ENCODE measurements around the gene SCNN1A.

The SCNN1A gene

GRCh38 chr12:6311822-6312528 is 63.4 kb downstream of the SCNN1A start:
- TF ChIP-seq, protein P1, sequence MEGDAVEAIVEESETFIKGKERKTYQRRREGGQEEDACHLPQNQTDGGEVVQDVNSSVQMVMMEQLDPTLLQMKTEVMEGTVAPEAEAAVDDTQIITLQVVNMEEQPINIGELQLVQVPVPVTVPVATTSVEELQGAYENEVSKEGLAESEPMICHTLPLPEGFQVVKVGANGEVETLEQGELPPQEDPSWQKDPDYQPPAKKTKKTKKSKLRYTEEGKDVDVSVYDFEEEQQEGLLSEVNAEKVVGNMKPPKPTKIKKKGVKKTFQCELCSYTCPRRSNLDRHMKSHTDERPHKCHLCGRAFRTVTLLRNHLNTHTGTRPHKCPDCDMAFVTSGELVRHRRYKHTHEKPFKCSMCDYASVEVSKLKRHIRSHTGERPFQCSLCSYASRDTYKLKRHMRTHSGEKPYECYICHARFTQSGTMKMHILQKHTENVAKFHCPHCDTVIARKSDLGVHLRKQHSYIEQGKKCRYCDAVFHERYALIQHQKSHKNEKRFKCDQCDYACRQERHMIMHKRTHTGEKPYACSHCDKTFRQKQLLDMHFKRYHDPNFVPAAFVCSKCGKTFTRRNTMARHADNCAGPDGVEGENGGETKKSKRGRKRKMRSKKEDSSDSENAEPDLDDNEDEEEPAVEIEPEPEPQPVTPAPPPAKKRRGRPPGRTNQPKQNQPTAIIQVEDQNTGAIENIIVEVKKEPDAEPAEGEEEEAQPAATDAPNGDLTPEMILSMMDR (IDR thresholded peaks at IDR 0.05; ENCODE audit: insufficient read depth, low read length, missing control alignments): no peak
- ChIA-PET CTCF (interaction anchor here (1.6 to 3.4 kb wide), 2 partner anchors 11 to 153 kb away, joined by 3 to 12 read pairs; no protein-coding TSS in a partner anchor), POLR2A (no interaction called here)

GRCh38 chr12:6310771-6311610 is 64.4 kb downstream of the SCNN1A start:
- ChIA-PET POLR2A (no interaction called here), CTCF (interaction anchor here (3.4 kb wide), 1 partner anchor 12 kb away, joined by 12 read pairs; no protein-coding TSS in a partner anchor)
- TF ChIP-seq, protein P1 (IDR thresholded peaks at IDR 0.05; ENCODE audit: insufficient read depth, low read length, missing control alignments): no peak
- H3K4me3 ChIP-seq (ENCODE audit: low read depth, low read length): peak overlapping the region; percentile 20
- DNase-seq (ENCODE audit: low read depth, low spot score): no peak

More at GRCh38 chr12:6311822-6312528, 63.4 kb downstream of the SCNN1A start:
- DNase-seq (ENCODE audit: low read depth, low spot score): no peak
- H3K4me3 ChIP-seq (ENCODE audit: low read depth, low read length): no peak overlapping the region

DNA sequence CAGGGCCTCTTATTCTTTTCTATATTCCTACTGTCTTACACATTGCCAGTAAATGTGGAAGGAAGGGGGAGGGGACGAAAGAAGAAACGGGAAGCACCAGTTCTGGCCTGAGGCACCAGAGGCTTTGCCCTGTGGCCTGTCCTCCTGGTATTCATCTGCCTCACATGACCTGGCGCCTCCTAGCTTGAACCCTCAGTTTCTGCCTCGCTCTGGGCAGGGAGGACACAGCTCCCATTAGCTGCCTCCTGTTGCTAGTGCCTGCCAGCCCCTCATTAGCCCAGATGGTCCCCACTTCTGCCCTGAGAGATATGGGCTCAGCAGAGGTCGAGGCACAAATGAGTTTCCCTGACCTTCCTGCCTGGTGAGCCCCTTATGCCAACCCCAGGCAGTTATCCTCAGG is 67.8 kb downstream of the SCNN1A start:
- CTCF ChIA-PET: interaction anchor here (1.5 to 1.7 kb wide), 2 partner anchors 10 to 319 kb away, joined by 4 to 6 read pairs; no protein-coding TSS in a partner anchor
- no peak overlapping the region for H3K4me3 ChIP-seq (ENCODE audit: low read depth, low read length)
- DNase-seq (ENCODE audit: low read depth, low spot score): no peak
- POLR2A ChIA-PET: no interaction called here
- TF ChIP-seq, protein P1 (IDR thresholded peaks at IDR 0.05; ENCODE audit: insufficient read depth, low read length, missing control alignments): no peak

GRCh38 chr12:6306599-6307220 is 68.7 kb downstream of the SCNN1A start:
- DNase-seq (ENCODE audit: low read depth, low spot score): no peak
- ChIA-PET POLR2A (no interaction called here), CTCF (interaction anchor here (1.5 to 1.7 kb wide), 2 partner anchors 11 to 318 kb away, joined by 4 to 6 read pairs; no protein-coding TSS in a partner anchor)
- H3K4me3 ChIP-seq (ENCODE audit: low read depth, low read length): no peak overlapping the region
- TF ChIP-seq, protein P1 (IDR thresholded peaks at IDR 0.05; ENCODE audit: insufficient read depth, low read length, missing control alignments): no peak

DNA sequence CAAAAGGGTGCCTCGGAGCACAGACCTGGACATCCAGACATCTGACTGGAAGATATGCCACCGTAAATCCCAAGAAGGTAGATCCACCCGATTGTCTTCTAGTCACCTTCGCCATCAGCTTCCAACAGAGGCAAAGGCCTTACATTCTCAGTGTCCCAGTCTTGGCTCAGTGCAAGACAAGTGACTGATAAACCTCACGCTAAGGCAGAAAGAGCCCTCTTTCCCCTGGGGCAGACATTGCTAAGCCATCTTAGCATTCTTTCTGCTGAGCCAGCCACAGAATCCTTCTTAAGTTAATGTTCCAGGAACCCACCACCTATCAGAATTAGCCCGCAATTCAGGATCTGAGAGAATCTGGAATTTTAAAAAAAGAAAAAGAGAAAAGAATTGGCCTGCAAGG is 69.2 kb downstream of the SCNN1A start:
- DNase-seq (ENCODE audit: low read depth, low spot score): no peak
- ChIA-PET POLR2A (no interaction called here), CTCF (interaction anchor here (1.1 to 2.4 kb wide), 3 partner anchors 11 to 318 kb away, joined by 3 to 6 read pairs (median 6); no protein-coding TSS in a partner anchor)
- no peak overlapping the region for H3K4me3 ChIP-seq (ENCODE audit: low read depth, low read length)
- TF ChIP-seq, protein P1 (IDR thresholded peaks at IDR 0.05; ENCODE audit: insufficient read depth, low read length, missing control alignments): no peak
